Neural progenitor cell (in vitro differentiated cells): Measurements from ENCODE around the gene GID4. TPM values are rescaled to one million over a fixed set of nuclear protein-coding genes. Genes with fewer than 3 reads are reported as not detected.

ENCODE experiments used
- DNase-seq: peaks from one replicate; pipeline ENCODE4 v3.0.0-alpha.2; 2016; ENCODE audit warnings: low spot score
- H2AFZ ChIP-seq: fragments of 200-600 bp; sonication (generic); replicated peaks from 2 replicates; pipeline ENCODE4 v1.6.1; 2016; ENCODE audit warnings: antibody characterized with exemption
- H3F3A ChIP-seq: fragments of 200-600 bp; sonication (generic); 2 replicates; pipeline ENCODE4 v1.6.1; 2016; ENCODE audit warnings: antibody characterized with exemption, low read depth
- H3K27ac ChIP-seq: fragments of 200-600 bp; sonication (generic); 2 replicates; pipeline ENCODE4 v1.5.1; 2016; ENCODE audit warnings: mild to moderate bottlenecking
- H3K27me3 ChIP-seq: fragments of 200-600 bp; sonication (generic); 2 replicates; pipeline ENCODE4 v1.6.1; 2016; ENCODE audit warnings: mild to moderate bottlenecking, moderate library complexity
- H3K36me3 ChIP-seq: fragments of 200-600 bp; sonication (generic); 2 replicates; pipeline ENCODE4 v1.5.1; 2016
- H3K4me1 ChIP-seq: fragments of 200-600 bp; sonication (generic); 2 replicates; pipeline ENCODE4 v1.6.1; 2016; ENCODE audit warnings: mixed run types
- H3K4me2 ChIP-seq: fragments of 200-600 bp; sonication (generic); 2 replicates; pipeline ENCODE4 v1.6.1; 2016
- H3K4me3 ChIP-seq: fragments of 200-600 bp; sonication (generic); 2 replicates; pipeline ENCODE4 v1.5.1; 2016
- H3K79me2 ChIP-seq: fragments of 200-600 bp; sonication (generic); 2 replicates; pipeline ENCODE4 v1.6.1; 2016; ENCODE audit warnings: low read depth
- H3K9ac ChIP-seq: fragments of 200-600 bp; sonication (generic); 2 replicates; pipeline ENCODE4 v1.6.1; 2016
- H3K9me3 ChIP-seq: fragments of 200-600 bp; sonication (generic); 2 replicates; pipeline ENCODE4 v1.5.1; 2016; ENCODE audit warnings: low read depth
- H4K20me1 ChIP-seq: fragments of 200-600 bp; sonication (generic); 2 replicates; pipeline ENCODE4 v1.6.1; 2016; ENCODE audit warnings: low read depth
- H3K27ac Mint-ChIP-seq: 3 replicates; pipeline ENCODE4 v1.8.0; 2021; ENCODE audit warnings: mixed read lengths
- H3K27me3 Mint-ChIP-seq: 2 replicates; pipeline ENCODE4 v1.8.0; 2022; ENCODE audit warnings: low read depth, mild to moderate bottlenecking, inconsistent platforms, moderate library complexity, mixed read lengths; ENCODE audit not compliant: insufficient read depth
- H3K36me3 Mint-ChIP-seq: 3 replicates; pipeline ENCODE4 v1.8.0; 2021; ENCODE audit warnings: mixed read lengths
- H3K4me1 Mint-ChIP-seq: 3 replicates; pipeline ENCODE4 v1.8.0; 2021; ENCODE audit warnings: mixed read lengths
- H3K4me3 Mint-ChIP-seq: 3 replicates; pipeline ENCODE4 v1.8.0; 2021; ENCODE audit warnings: mild to moderate bottlenecking, moderate library complexity, mixed read lengths
- H3K9me3 Mint-ChIP-seq: 3 replicates; pipeline ENCODE4 v1.8.0; 2020; ENCODE audit warnings: mixed read lengths
- EZH2 ChIP-seq: fragments of 200-600 bp; sonication (generic); IDR thresholded peaks from 2 replicates; pipeline ENCODE4 v1.6.1; 2017; ENCODE audit warnings: antibody characterized with exemption, mild to moderate bottlenecking, moderate library complexity
- EZH2phosphoT487 ChIP-seq: fragments of 200-600 bp; sonication (generic); IDR thresholded peaks from 2 replicates; pipeline ENCODE4 v1.6.1; 2017; ENCODE audit warnings: antibody characterized with exemption
- total RNA-seq: library from RNA; depleted of rRNA; stranded (reverse); fragments of >200 nt; gene quantifications from 2 replicates; pipeline ENCODE4 v1.2.3, GENCODE V29; 2015; ENCODE audit warnings: low replicate concordance
- TF ChIP-seq, protein P1 (sequence below): fragments of 200-600 bp; sonication (generic); IDR thresholded peaks from 2 replicates; pipeline ENCODE4 v1.5.1; 2017; ENCODE audit warnings: antibody characterized with exemption, mild to moderate bottlenecking

Gene GID4
- total RNA-seq, 1 donor from 2014 or later: 10.6 TPM

DNA sequence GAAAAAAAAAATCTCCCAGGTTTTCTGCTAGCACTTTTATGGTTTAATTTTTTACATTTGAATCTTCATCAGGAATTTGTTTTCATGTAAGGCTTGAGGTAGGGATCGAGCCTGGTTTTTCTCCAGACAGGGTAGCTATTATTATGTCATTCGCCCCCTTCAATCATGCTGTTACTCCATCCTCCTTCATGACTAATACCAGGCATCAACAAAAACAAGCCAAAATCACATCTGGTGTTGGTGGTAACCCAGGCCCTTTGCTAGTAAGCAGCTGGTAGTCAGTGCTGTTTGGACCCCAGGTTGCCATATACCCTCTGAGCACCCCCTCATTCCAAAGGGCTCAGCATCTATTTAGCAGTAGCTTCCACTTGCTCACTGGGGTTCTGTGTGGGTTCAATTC lies 37.0 kb upstream of the GID4 start:
- H3K27me3 ChIP-seq: no peaks in the 10 kb centered on the region
- H3K9me3 ChIP-seq: no peaks in the 10 kb centered on the region
- H3K36me3 ChIP-seq: no peaks in the 10 kb centered on the region
- DNase-seq: no peak
- H3F3A ChIP-seq: no peaks in the 10 kb centered on the region
- no peaks in the 10 kb centered on the region for H3K36me3 Mint-ChIP-seq
- H3K4me3 Mint-ChIP-seq: no peak overlapping the region
- no peaks in the 10 kb centered on the region for H3K4me1 ChIP-seq
- H4K20me1 ChIP-seq: no peaks in the 10 kb centered on the region
- H3K79me2 ChIP-seq: no peaks in the 10 kb centered on the region
- TF ChIP-seq, protein P1, sequence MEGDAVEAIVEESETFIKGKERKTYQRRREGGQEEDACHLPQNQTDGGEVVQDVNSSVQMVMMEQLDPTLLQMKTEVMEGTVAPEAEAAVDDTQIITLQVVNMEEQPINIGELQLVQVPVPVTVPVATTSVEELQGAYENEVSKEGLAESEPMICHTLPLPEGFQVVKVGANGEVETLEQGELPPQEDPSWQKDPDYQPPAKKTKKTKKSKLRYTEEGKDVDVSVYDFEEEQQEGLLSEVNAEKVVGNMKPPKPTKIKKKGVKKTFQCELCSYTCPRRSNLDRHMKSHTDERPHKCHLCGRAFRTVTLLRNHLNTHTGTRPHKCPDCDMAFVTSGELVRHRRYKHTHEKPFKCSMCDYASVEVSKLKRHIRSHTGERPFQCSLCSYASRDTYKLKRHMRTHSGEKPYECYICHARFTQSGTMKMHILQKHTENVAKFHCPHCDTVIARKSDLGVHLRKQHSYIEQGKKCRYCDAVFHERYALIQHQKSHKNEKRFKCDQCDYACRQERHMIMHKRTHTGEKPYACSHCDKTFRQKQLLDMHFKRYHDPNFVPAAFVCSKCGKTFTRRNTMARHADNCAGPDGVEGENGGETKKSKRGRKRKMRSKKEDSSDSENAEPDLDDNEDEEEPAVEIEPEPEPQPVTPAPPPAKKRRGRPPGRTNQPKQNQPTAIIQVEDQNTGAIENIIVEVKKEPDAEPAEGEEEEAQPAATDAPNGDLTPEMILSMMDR: no peak
- TF ChIP-seq EZH2phosphoT487 (no peak), EZH2 (no peak)
- no peak overlapping the region for H2AFZ ChIP-seq
- H3K4me2 ChIP-seq: no peak overlapping the region
- H3K4me1 Mint-ChIP-seq: peaks cover 8% of the 10 kb centered on the region
- no peak overlapping the region for H3K4me3 ChIP-seq
- peaks cover 2% of the 10 kb centered on the region for H3K27me3 Mint-ChIP-seq
- no peak overlapping the region for H3K27ac ChIP-seq
- H3K9ac ChIP-seq: no peak overlapping the region
- no peaks in the 10 kb centered on the region for H3K9me3 Mint-ChIP-seq
- H3K27ac Mint-ChIP-seq: no peak overlapping the region

DNA sequence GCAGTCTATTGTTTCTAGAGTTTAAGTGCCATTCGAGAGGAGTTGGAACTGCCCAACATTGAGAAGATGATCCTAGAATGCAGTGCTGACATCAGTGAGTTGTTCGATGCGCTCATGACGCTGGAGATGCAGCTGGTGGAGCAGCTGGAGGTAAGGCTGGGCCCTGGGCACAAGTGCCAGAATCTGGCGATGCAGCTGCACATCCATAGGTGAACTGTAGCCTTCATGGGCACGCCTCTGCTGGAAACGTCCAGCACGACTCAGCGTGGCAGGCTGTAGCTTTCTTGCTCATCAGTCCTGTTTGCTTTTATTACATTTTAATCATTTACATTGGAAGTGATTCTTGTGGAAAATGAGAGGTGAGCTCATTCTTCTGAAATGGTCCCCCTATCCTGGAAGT lies 34.9 kb upstream of the GID4 start:
- no peak overlapping the region for H3K9ac ChIP-seq
- peaks cover 7% of the 10 kb centered on the region for H3K4me1 Mint-ChIP-seq

DNA sequence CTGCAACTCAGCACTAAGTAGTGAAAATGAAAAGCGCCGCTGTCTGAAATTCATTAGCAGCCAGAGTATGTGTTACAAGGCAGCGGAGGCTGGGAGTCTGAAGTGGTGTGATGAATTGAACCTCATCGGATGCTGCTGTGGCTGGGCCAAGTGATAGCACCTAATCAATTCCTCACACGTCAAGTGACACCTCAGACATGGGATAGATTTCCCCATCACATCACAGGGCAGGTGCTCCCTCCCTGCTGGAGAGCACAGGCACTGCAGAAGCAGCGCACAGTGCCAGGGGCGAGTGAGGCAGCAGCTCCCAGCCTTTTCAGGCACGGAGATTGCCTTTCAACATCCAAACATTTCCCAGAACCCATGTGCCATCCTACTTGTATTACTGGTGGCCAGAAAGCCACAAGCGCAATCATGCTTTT lies 34.3 kb upstream of the GID4 start:
- no peaks in the 10 kb centered on the region for H3K36me3 ChIP-seq
- Mint-ChIP-seq H3K27ac (no peak overlapping the region), H3K27me3 (peaks cover 2% of the 10 kb centered on the region), H3K36me3 (no peaks in the 10 kb centered on the region), H3K4me1 (peaks cover 6% of the 10 kb centered on the region), H3K4me3 (no peak overlapping the region), H3K9me3 (peaks cover 2% of the 10 kb centered on the region)
- TF ChIP-seq EZH2 (no peak), EZH2phosphoT487 (no peak)
- TF ChIP-seq, protein P1: peak; percentile 43
- no peaks in the 10 kb centered on the region for H3F3A ChIP-seq
- no peaks in the 10 kb centered on the region for H4K20me1 ChIP-seq
- H3K27me3 ChIP-seq: no peaks in the 10 kb centered on the region
- no peaks in the 10 kb centered on the region for H3K4me1 ChIP-seq
- no peak overlapping the region for H3K4me2 ChIP-seq
- H3K9me3 ChIP-seq: no peaks in the 10 kb centered on the region
- H3K79me2 ChIP-seq: no peaks in the 10 kb centered on the region
- no peak overlapping the region for H2AFZ ChIP-seq
- no peak overlapping the region for H3K4me3 ChIP-seq
- no peak overlapping the region for H3K27ac ChIP-seq
- H3K9ac ChIP-seq: no peak overlapping the region
- peak; percentile 42 for DNase-seq

More for the DNA sequence above, 34.9 kb upstream of the GID4 start:
- H3K4me2 ChIP-seq: no peak overlapping the region
- Mint-ChIP-seq H3K9me3 (no peaks in the 10 kb centered on the region), H3K27me3 (peaks cover 2% of the 10 kb centered on the region), H3K4me3 (no peak overlapping the region), H3K36me3 (no peaks in the 10 kb centered on the region), H3K27ac (no peak overlapping the region)
- no peak overlapping the region for H3K27ac ChIP-seq
- no peak overlapping the region for H2AFZ ChIP-seq
- H3K4me1 ChIP-seq: no peaks in the 10 kb centered on the region
- no peaks in the 10 kb centered on the region for H3F3A ChIP-seq
- no peaks in the 10 kb centered on the region for H3K27me3 ChIP-seq
- H3K36me3 ChIP-seq: no peaks in the 10 kb centered on the region
- H4K20me1 ChIP-seq: no peaks in the 10 kb centered on the region
- H3K9me3 ChIP-seq: no peaks in the 10 kb centered on the region
- H3K4me3 ChIP-seq: no peak overlapping the region
- no peaks in the 10 kb centered on the region for H3K79me2 ChIP-seq
- no peak for DNase-seq
- TF ChIP-seq, protein P1: no peak
- TF ChIP-seq EZH2phosphoT487: no peak
